ENCODE data around the gene DGKG. TPM values are rescaled to one million over a fixed set of nuclear protein-coding genes. Genes with fewer than 3 reads are reported as not detected.

The DGKG gene
- total and polyA plus RNA-seq, 10 of the 15 experiments (the other 5 are each of a cell fraction or from before 2014, with no cell fraction given), result 0.39 to 6.2 (median 4.7) TPM

GRCh38 chr3:186280737-186281136 lies 81.3 kb downstream of the DGKG start:
- ATAC-seq (no peak), FAIRE-seq (no peak), DNase-seq (ENCODE audit: low read depth, low spot score) (no peak)
- Histone ChIP-seq H4K20me1 (ENCODE audit: control insufficient read depth, insufficient read depth) (no peaks in the 10 kb centered on the region), H3K36me3 (ENCODE audit: control insufficient read depth in 2 of 2, insufficient read depth in 2 of 2, low read length in 1 of 2) (no peaks in the 10 kb centered on the region), H3K9ac (ENCODE audit: control insufficient read depth, insufficient read depth, low read length) (no peak overlapping the region), H3K9me3 (replicated peaks; ENCODE audit: control insufficient read depth, insufficient read depth, low read length) (no peaks in the 10 kb centered on the region), H3K27me3 (replicated peaks in 1 of 2; ENCODE audit: control insufficient read depth in 2 of 2, insufficient read depth in 2 of 2, low read length in 1 of 2) (peaks cover 0 to 4% of the 10 kb centered on the region in 2 experiments; a peak in 2 of 4 replicates), H3K4me1 (ENCODE audit: control insufficient read depth, insufficient read depth, low read length) (no peaks in the 10 kb centered on the region; the same call in 1 of the 2 replicates), H3K79me2 (ENCODE audit: control insufficient read depth, insufficient read depth, low read length) (no peaks in the 10 kb centered on the region), H3K27ac (ENCODE audit: control insufficient read depth, insufficient read depth) (no peak overlapping the region), H3K4me3 (no peak overlapping the region), H2AFZ (ENCODE audit: control insufficient read depth, low read depth, low read length) (no peak overlapping the region; the same call in 1 of the 2 replicates), H3K4me2 (ENCODE audit: control insufficient read depth, insufficient read depth) (no peak overlapping the region)
- no peak for TF ChIP-seq KLF5 (IDR thresholded peaks at IDR 0.05; ENCODE audit: partially characterized antibody)
- no peak for TF ChIP-seq GABPA (IDR thresholded peaks at IDR 0.05; ENCODE audit: low read depth)
- no peak for TF ChIP-seq BRCA1 (IDR thresholded peaks at IDR 0.05; ENCODE audit: low read depth, low read length)
- no peak for TF ChIP-seq PML (IDR thresholded peaks at IDR 0.05; ENCODE audit: low read length)
- no peak for TF ChIP-seq HDAC6 (IDR thresholded peaks at IDR 0.05; ENCODE audit: unreplicated experiment)
- TF ChIP-seq FOXK2 (IDR thresholded peaks at IDR 0.05), result no peak
- TF ChIP-seq SUZ12 (IDR thresholded peaks at IDR 0.05; ENCODE audit: unreplicated experiment), result no peak
- TF ChIP-seq E2F4 (IDR thresholded peaks at IDR 0.05; ENCODE audit: low read depth, low read length), result no peak
- TF ChIP-seq ZNF384 (IDR thresholded peaks at IDR 0.05; ENCODE audit: borderline replicate concordance, low read depth, low read length), result no peak
- no peak for TF ChIP-seq SMAD5 (IDR thresholded peaks at IDR 0.05; ENCODE audit: low read depth)
- TF ChIP-seq RAD51 (IDR thresholded peaks at IDR 0.05), result no peak
- TF ChIP-seq ZNF592 (IDR thresholded peaks at IDR 0.05), result no peak
- no peak for TF ChIP-seq NFYA (IDR thresholded peaks at IDR 0.05; ENCODE audit: borderline replicate concordance, low read depth, low read length)
- no peak for TF ChIP-seq CHD4 (IDR thresholded peaks at IDR 0.05)
- TF ChIP-seq STAT1 (conservative IDR thresholded peaks at IDR 0.05), result no peak
- no peak for TF ChIP-seq TBL1XR1 (IDR thresholded peaks at IDR 0.05; ENCODE audit: low read depth, low read length)
- TF ChIP-seq BMI1 (IDR thresholded peaks at IDR 0.05; ENCODE audit: borderline replicate concordance), result no peak
- ChIA-PET POLR2A (interaction anchor here (0.6 kb wide), 1 partner anchor 281 kb away, joined by 3 read pairs; no protein-coding TSS in a partner anchor), CTCF (interaction anchor here (1.2 to 1.9 kb wide), 5 partner anchors 21 to 336 kb away, joined by 3 to 6 read pairs (median 4); no protein-coding TSS in a partner anchor), RAD21 (ENCODE audit: unreplicated experiment) (interaction anchor here (1.1 to 1.7 kb wide), 2 partner anchors 229 to 260 kb away, joined by 4 to 10 read pairs; no protein-coding TSS in a partner anchor), SMC1A (ENCODE audit: uncharacterized antibody, unreplicated experiment) (interaction anchor here (0.6 to 2.3 kb wide), 4 partner anchors 22 to 260 kb away, joined by 3 to 15 read pairs (median 4); no protein-coding TSS in a partner anchor)
- in situ Hi-C loops (cut with MboI) (no loop called here), intact Hi-C loops (cut with micrococcal nuclease; ENCODE audit: unreplicated experiment) (no loop called here)
- WGBS (ENCODE audit: insufficient coverage, insufficient replicate concordance, low lambda C conversion rate, missing lambda C conversion rate), result 12% methylated on average over 3 of the region's 3 CpGs
- no TSS peak for BruUV-seq (replicated peaks)
